Measurements from ENCODE around the gene JMJD7. TPM values are rescaled to one million over a fixed set of nuclear protein-coding genes. Genes with fewer than 3 reads are reported as not detected.

Gene JMJD7
- total RNA-seq, 6 donors from 2014 or later, result 14.4 to 41.5 (median 31.2) TPM

- ATAC-seq (ENCODE audit: low FRiP score in 2 of 2), result no peak
- 89 to 98% methylated on average over 8 to 9 of the region's 9 CpGs for WGBS, 2 donors
- no peak for DNase-seq
- no peak overlapping the region for H3K27ac ChIP-seq
- H3K27me3 ChIP-seq, result no peaks in the 10 kb centered on the region
- no peak for TF ChIP-seq CTCF (IDR thresholded peaks at IDR 0.05)
- TF ChIP-seq EP300 (IDR thresholded peaks at IDR 0.05), result no peak
- no peak for TF ChIP-seq POLR2AphosphoS5 (IDR thresholded peaks at IDR 0.05)
- TF ChIP-seq POLR2A (IDR thresholded peaks at IDR 0.05), result no peak
- no peak overlapping the region for H3K4me3 ChIP-seq
- H3K4me1 ChIP-seq, result no peaks in the 10 kb centered on the region
- H3K9me3 ChIP-seq, result no peaks in the 10 kb centered on the region
- peaks cover 0 to 97% (median 61%) of the 10 kb centered on the region in 4 donors for H3K36me3 ChIP-seq
These were observed 11.1 kb upstream of the JMJD7 start for GRCh38 chr15:41816788-41817187.

GRCh38 chr15:41817327-41817726 is 10.6 kb upstream of the JMJD7 start:
- TF ChIP-seq POLR2AphosphoS5 (IDR thresholded peaks at IDR 0.05) (no peak), CTCF (IDR thresholded peaks at IDR 0.05) (no peak), POLR2A (IDR thresholded peaks at IDR 0.05) (no peak), EP300 (IDR thresholded peaks at IDR 0.05) (no peak)
- ATAC-seq (ENCODE audit: low FRiP score in 2 of 2), result no peak
- H3K36me3 ChIP-seq, result peaks cover 0 to 99% (median 66%) of the 10 kb centered on the region in 4 donors
- H3K4me3 ChIP-seq, result no peak overlapping the region
- WGBS, 2 donors, result 83 to 94% methylated on average over 13 to 14 of the region's 14 CpGs
- H3K9me3 ChIP-seq, result no peaks in the 10 kb centered on the region
- H3K27ac ChIP-seq, result no peak overlapping the region
- DNase-seq, result no peak
- H3K4me1 ChIP-seq, result no peaks in the 10 kb centered on the region
- no peaks in the 10 kb centered on the region for H3K27me3 ChIP-seq

GRCh38 chr15:41817781-41818180 is 10.1 kb upstream of the JMJD7 start:
- H3K27me3 ChIP-seq, result no peaks in the 10 kb centered on the region
- no peak overlapping the region for H3K27ac ChIP-seq
- no peak for TF ChIP-seq POLR2A (IDR thresholded peaks at IDR 0.05)
- no peak for TF ChIP-seq POLR2AphosphoS5 (IDR thresholded peaks at IDR 0.05)
- no peak for TF ChIP-seq CTCF (IDR thresholded peaks at IDR 0.05)
- no peak for TF ChIP-seq EP300 (IDR thresholded peaks at IDR 0.05)
- no peak overlapping the region for H3K4me3 ChIP-seq
- peaks cover 0 to 99% (median 70%) of the 10 kb centered on the region in 4 donors for H3K36me3 ChIP-seq
- H3K4me1 ChIP-seq, result no peaks in the 10 kb centered on the region
- no peaks in the 10 kb centered on the region for H3K9me3 ChIP-seq
- DNase-seq, result no peak
- 90 to 94% methylated on average over 6 of the region's 6 CpGs for WGBS, 2 donors
- no peak for ATAC-seq (ENCODE audit: low FRiP score in 2 of 2)

- DNase-seq (no peak), ATAC-seq (ENCODE audit: low FRiP score in 2 of 2) (no peak)
- Histone ChIP-seq H3K36me3 (peaks cover 0 to 100% (median 75%) of the 10 kb centered on the region in 4 donors), H3K9me3 (no peaks in the 10 kb centered on the region), H3K4me1 (no peaks in the 10 kb centered on the region), H3K27me3 (no peaks in the 10 kb centered on the region), H3K4me3 (no peak overlapping the region), H3K27ac (no peak overlapping the region)
- WGBS, 2 donors, result 90 to 93% methylated on average over 7 to 9 of the region's 9 CpGs
- TF ChIP-seq CTCF (IDR thresholded peaks at IDR 0.05), result no peak
- TF ChIP-seq EP300 (IDR thresholded peaks at IDR 0.05), result no peak
- TF ChIP-seq POLR2A (IDR thresholded peaks at IDR 0.05), result no peak
- TF ChIP-seq POLR2AphosphoS5 (IDR thresholded peaks at IDR 0.05), result no peak
These were observed 8.3 kb upstream of the JMJD7 start for GRCh38 chr15:41819455-41820050.
